Retinal pigment epithelial cell (primary cell): ENCODE results near the gene MEOX1.

ENCODE experiments used
- DNase-seq: peaks from one replicate; pipeline ENCODE4 v3.0.0-alpha.2; 2010; ENCODE audit warnings: low read depth
- H3K4me3 ChIP-seq: 2 replicates; pipeline ENCODE4 v1.5.1; 2011; ENCODE audit warnings: mild to moderate bottlenecking, low read length, control low read depth, moderate library complexity
- TF ChIP-seq, protein P1 (sequence below): conservative IDR thresholded peaks from 2 replicates; pipeline ENCODE4 v1.5.1; 2011; ENCODE audit warnings: low read depth, low read length, control low read depth, inconsistent platforms

Gene MEOX1

DNA sequence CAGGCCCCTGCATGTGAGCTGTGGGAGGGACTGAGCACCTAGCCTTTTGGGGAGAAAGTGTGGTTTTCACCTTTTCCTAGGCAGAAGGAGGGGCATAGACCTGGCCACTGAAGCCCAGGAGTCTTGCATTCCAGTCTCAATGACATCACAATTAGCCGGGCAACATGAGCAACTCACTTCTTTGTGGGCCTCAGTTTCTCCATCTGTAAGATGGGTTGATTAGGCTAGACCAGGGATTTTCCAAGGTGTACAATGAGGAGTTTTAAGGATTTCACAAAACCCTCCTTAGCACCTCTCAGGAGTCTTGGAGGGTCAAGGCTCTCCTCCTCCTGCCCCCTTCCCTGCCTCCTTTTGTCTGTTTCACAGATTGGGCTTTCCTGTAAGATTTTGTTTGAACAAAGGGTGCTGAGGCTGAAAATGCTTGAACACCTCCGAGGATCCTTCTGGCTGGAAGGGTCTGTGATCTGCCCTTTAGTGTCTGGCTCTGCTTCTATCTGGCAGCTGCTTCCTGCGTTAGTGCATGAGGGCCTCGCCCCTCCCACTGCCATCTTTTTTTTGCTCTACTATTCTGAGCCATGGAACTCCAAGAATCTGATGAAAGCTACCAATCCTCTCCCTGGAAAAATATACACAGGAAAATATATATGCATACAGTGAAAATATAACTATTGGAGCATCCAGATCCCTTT is 63.2 kb downstream of the MEOX1 start:
- H3K4me3 ChIP-seq: no peak overlapping the region
- DNase-seq: no peak
- TF ChIP-seq, protein P1, sequence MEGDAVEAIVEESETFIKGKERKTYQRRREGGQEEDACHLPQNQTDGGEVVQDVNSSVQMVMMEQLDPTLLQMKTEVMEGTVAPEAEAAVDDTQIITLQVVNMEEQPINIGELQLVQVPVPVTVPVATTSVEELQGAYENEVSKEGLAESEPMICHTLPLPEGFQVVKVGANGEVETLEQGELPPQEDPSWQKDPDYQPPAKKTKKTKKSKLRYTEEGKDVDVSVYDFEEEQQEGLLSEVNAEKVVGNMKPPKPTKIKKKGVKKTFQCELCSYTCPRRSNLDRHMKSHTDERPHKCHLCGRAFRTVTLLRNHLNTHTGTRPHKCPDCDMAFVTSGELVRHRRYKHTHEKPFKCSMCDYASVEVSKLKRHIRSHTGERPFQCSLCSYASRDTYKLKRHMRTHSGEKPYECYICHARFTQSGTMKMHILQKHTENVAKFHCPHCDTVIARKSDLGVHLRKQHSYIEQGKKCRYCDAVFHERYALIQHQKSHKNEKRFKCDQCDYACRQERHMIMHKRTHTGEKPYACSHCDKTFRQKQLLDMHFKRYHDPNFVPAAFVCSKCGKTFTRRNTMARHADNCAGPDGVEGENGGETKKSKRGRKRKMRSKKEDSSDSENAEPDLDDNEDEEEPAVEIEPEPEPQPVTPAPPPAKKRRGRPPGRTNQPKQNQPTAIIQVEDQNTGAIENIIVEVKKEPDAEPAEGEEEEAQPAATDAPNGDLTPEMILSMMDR: no peak

DNA sequence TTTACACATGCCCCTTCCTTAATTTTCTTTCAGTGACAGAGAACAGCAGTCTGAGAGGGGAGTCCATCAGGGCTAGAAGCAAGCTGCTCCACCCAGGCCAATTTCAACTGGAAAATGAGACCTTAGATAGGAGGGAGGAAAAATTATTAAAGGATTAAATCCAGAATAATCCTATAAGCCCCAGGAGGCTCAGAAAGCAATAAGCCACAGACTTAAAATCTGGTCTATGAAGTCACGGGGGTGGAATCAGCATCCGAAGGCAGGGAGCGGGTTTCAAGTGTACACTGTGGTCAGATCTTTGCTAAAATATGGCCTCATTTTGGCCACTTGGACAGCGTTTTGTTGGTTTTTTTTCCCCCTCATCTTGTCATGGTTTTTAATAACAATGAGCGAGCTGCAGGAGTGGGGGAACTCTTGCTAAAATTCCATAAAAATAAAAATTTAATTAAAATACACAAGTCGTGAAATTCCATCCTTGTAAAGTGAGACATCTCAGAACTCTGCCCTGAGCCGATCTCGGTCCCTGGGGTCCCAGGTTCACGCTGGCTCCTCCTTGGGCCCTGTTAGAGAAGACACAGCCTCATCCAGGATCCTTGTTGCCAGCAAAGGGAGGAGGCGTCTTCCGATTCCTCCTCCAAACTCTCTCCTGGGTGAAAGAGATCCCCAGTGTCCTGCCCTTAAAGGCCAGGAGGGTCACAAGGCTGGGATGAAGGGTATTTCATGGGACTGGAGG is 63.9 kb downstream of the MEOX1 start:
- TF ChIP-seq, protein P1: no peak
- peak; percentile 44 for DNase-seq
- no peak overlapping the region for H3K4me3 ChIP-seq

DNA sequence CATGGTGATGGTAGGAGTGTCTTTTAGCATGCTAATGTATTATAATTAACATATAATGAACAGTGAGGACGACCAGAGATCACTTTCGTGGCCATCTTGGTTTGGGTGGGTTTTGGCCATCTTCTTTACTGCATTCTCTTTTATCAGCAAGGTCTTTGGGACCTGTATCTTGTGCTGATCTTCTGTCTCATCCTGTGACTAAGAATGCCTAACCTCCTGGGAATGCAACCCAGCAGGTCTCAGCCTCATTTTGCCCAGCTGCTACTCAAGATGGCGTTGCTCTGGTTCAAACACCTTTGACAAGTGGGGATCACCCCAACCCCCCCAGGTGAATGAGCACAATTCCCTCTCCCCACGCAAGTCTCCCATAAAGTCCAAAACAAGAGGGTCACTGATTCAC is 66.3 kb downstream of the MEOX1 start:
- no peak overlapping the region for H3K4me3 ChIP-seq
- TF ChIP-seq, protein P1: no peak
- DNase-seq: no peak

DNA sequence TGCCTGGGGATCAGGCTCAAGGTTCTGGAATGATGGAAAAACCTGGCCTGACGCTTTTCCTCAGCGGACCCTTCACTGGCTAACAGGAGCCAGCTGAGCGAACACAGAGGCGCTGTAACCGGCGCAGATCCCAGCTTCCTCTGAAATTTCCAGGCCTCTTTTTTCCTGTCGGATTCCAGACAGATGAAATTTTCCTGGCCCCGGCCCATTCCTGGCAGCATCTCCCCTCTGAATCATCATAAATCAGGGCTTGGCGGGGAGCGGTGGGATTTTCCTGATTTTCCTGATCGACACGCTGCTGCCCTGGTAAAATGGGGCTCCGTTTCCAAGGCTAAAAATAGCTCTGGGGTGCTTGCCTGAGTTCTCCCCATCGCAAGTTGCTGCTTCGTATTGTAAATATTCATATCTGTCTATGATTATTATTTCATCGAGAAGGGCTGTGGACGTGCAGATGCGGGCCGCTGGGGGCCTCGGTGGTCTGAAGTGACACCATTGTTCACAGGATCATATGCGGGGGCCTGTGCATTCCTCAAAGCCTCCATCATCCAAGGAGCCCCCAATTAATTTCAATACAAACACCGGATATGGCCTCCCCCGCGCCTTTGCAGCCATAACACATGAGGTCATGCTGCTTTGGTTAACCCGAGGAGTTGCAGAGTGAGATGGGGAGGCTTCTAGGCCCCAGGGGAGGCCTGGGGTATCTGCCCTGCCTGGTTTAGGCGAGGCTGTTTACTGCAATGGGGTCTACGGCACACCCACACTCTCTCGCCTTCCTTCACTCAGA is 69.8 kb downstream of the MEOX1 start:
- no peak for DNase-seq
- TF ChIP-seq, protein P1: no peak
- no peak overlapping the region for H3K4me3 ChIP-seq

DNA sequence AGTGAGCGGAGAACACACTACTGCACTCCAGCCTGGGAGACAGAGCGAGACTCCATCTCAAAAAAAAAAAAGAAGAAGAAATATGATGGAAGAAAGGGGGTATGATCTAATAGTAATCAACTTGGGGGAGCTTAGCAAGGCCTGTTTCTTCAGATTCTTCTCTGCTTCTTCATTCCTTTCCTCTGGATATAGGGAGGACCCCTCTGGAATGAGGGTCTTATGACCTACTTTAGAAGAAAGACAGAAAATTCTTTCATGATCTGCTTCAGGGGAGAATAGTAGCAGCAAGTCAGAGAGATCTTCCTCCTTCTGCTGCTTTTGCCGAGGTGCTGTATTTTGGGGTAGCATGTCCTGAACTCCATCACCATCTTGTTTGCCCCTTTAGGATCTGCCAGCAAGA is 70.7 kb downstream of the MEOX1 start:
- no peak for DNase-seq
- TF ChIP-seq, protein P1: no peak
- H3K4me3 ChIP-seq: no peak overlapping the region
